ENCODE data around the gene RLIM. TPM values are rescaled to one million over a fixed set of nuclear protein-coding genes. Genes with fewer than 3 reads are reported as not detected.

The RLIM gene
- total RNA-seq, 1 experiment from 2014 or later, result 48.0 TPM

DNA sequence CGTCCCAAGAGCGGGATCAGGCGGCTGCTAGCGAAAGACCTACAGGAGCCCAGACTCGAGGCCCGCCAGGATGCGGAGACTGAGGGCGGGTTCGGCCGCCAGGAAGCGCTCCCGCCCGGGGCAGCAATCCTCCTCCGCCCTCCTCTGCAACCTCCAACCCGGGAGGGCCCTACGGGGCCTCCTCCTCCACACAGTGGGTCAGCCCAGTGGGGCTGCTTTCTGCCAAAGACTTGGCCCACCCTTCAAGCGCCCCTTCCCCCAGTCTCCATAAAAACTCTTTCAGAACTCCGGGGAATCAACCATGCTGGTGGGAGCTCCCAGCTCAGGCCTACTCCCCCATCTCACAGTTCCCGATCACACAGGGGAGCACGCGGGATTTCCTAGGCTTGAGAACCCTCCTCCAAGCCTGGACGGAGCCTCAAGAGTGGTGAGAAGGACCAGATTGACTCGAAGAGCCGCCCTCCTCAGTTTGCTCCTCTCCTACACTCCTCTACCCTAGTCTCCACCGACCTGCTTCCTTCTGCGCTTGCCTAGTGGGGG is 77.5 kb downstream of the RLIM start:
- DNase-seq (ENCODE audit: low read depth), result peak; percentile 15

DNA sequence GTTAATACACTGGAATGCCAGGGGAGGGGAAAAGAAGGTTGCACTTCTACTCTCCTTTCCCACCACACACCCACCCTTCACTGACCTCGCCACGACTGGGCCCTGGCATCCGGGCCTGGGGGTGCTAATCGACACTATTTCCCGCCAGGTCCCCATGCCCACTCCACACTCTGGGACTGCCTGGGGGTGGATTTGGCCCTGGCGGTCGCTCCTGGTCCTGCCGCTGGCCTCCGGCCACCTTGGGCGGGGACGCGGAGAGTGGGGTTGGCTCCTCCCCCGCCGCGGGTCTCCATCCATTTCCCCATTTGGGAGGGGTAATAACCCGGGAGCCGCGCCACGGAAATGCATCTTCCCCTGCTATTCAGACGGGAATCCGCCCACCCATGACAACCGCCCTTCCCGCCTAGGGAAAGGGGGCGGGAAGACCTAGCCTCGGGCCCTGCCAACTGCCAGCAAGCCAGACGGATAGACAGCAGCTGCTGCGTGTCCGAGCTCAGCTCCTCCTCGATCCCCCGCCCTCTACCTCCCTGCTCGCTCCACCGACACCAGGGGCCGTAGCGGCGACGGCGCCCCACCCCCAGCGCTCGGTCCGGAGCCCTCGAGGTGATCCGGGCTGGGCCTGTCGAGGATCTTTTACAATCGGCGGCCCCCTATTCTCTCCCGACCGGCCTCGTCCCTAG is 78.1 kb downstream of the RLIM start:
- peak; percentile 87 for DNase-seq (ENCODE audit: low read depth)

DNA sequence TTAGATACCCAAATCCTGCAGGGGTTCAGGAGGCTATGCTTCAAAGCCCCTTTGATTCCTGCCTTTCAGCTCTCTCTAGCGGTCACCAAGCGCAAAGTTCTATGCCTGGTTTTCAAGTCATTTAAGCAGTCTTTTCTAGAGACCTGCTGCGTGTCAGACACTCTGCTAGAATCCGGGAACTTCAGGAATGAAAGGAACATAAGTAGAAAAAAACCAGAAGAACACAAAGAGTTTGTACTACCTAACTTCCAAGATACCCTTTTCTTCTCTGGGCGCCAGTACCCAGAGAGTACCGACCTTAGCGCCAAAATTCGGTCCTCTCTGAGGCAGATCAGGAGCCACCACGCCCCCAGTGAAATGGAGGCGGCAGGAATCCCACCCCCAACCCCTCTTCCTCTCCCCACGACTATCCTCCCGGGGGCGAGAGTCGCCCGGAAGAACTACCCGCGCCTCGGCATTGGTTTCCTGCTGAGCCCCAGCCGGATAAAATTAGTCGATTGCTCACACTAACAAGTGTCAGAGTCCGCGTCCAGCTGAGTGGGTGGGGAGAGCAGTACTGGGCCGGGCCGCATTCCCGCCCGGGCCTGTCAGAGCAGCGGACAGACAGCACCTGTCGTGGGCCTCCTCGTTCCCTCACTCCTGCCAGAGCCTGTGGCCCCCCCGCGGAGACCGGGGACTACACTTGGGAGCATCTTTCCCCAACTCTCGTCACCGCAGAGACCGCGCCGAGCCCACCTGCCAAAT is 78.8 kb downstream of the RLIM start:
- DNase-seq (ENCODE audit: low read depth), result peak; percentile 78

Other genes with a start within 250 kb of the RLIM start
- 11.5 and 12.8 TPM in 2 replicates for gene SLC16A2, start 193.1 kb downstream of the RLIM start, total RNA-seq (2014; rRNA removed)